WTC11 (cell line): ENCODE results near the gene LAMC2. TPM values are rescaled to one million over a fixed set of nuclear protein-coding genes. Genes with fewer than 3 reads are reported as not detected.

Source experiments
- ATAC-seq: fragments of 200-7000 bp; cut with Tn5 transposase; 2 replicates; pipeline ENCODE4 v1.10.0; 2021; ENCODE audit warnings: mild to moderate bottlenecking, moderate library complexity
- CTCF ChIA-PET: fragments of 300-600 bp; sonication (Branson Sonifier 250); formaldehyde crosslinking; loops from one replicate; lab custom pipeline; 2021; ENCODE audit warnings: antibody characterized with exemption; lab: Charles Lee
- POLR2A ChIA-PET: fragments of 350-600 bp; sonication (Branson Sonifier 250); formaldehyde crosslinking; loops from one replicate; lab custom pipeline; 2021; ENCODE audit warnings: antibody characterized with exemption; lab: Charles Lee
- DNase-seq: peaks from one replicate; pipeline ENCODE4 v3.0.0; 2021; ENCODE audit warnings: low spot score
- H3K27ac Mint-ChIP-seq: 2 replicates; pipeline ENCODE4 v1.8.0; 2021; ENCODE audit warnings: mixed read lengths
- H3K27me3 Mint-ChIP-seq: 2 replicates; pipeline ENCODE4 v1.8.0; 2021; ENCODE audit warnings: low read depth, mild to moderate bottlenecking, moderate library complexity, mixed read lengths
- H3K36me3 Mint-ChIP-seq: 2 replicates; pipeline ENCODE4 v1.8.0; 2021; ENCODE audit warnings: mixed read lengths
- H3K4me1 Mint-ChIP-seq: 2 replicates; pipeline ENCODE4 v1.8.0; 2022; ENCODE audit warnings: mixed read lengths
- H3K4me3 Mint-ChIP-seq: 2 replicates; pipeline ENCODE4 v1.8.0; 2021; ENCODE audit warnings: mild to moderate bottlenecking, moderate library complexity, mixed read lengths
- H3K9me3 Mint-ChIP-seq: 2 replicates; pipeline ENCODE4 v1.8.0; 2021; ENCODE audit warnings: mixed read lengths
- ATF2 ChIP-seq: sonication (generic); formaldehyde crosslinking; IDR thresholded peaks from 2 replicates; pipeline ENCODE4 v1.8.1; 2022; ENCODE audit warnings: low read depth, missing genetic modification reagents, borderline replicate concordance
- CTCF ChIP-seq: fragments of 200-600 bp; IDR thresholded peaks from 2 replicates; pipeline ENCODE4 v1.8.0; 2022; ENCODE audit warnings: antibody characterized with exemption
- ELF4 ChIP-seq: sonication (generic); formaldehyde crosslinking; IDR thresholded peaks from 2 replicates; pipeline ENCODE4 v1.8.1; 2022; ENCODE audit warnings: low read depth, mild to moderate bottlenecking, moderate library complexity, missing genetic modification reagents
- GTF2I ChIP-seq: fragments of 250-450 bp; sonication (Bioruptor Pico); conservative IDR thresholded peaks from 2 replicates; pipeline ENCODE4 v1.4.0; 2021; ENCODE audit warnings: mild to moderate bottlenecking
- IRF2 ChIP-seq: sonication (generic); formaldehyde crosslinking; IDR thresholded peaks from 2 replicates; pipeline ENCODE4 v1.8.0; 2022; ENCODE audit warnings: low read depth, missing genetic modification reagents, borderline replicate concordance
- MAX ChIP-seq: sonication (generic); formaldehyde crosslinking; IDR thresholded peaks from 2 replicates; pipeline ENCODE4 v1.8.0; 2022; ENCODE audit warnings: mild to moderate bottlenecking, missing genetic modification reagents
- NR1H2 ChIP-seq: sonication (generic); formaldehyde crosslinking; IDR thresholded peaks from 2 replicates; pipeline ENCODE4 v1.9.0; 2021; ENCODE audit warnings: mild to moderate bottlenecking, moderate library complexity, missing genetic modification reagents
- SMAD3 ChIP-seq: sonication (generic); formaldehyde crosslinking; IDR thresholded peaks from 2 replicates; pipeline ENCODE4 v1.8.0; 2022; ENCODE audit warnings: missing genetic modification reagents, mild to moderate bottlenecking, borderline replicate concordance
- SOX15 ChIP-seq: fragments of 250-450 bp; sonication (Bioruptor Pico); IDR thresholded peaks from 2 replicates; pipeline ENCODE4 v1.9.0; 2021; ENCODE audit warnings: mild to moderate bottlenecking
- USF1 ChIP-seq: sonication (generic); formaldehyde crosslinking; IDR thresholded peaks from 2 replicates; pipeline ENCODE4 v1.8.0; 2022; ENCODE audit warnings: mild to moderate bottlenecking, missing genetic modification reagents
- USF2 ChIP-seq: sonication (generic); formaldehyde crosslinking; IDR thresholded peaks from 2 replicates; pipeline ENCODE4 v1.8.1; 2023; ENCODE audit warnings: mild to moderate bottlenecking, missing genetic modification reagents, moderate library complexity
- ZBTB21 ChIP-seq: sonication (generic); formaldehyde crosslinking; IDR thresholded peaks from 2 replicates; pipeline ENCODE4 v1.8.1; 2023; ENCODE audit warnings: mild to moderate bottlenecking, missing genetic modification reagents, borderline replicate concordance
- ZBTB43 ChIP-seq: sonication (generic); formaldehyde crosslinking; IDR thresholded peaks from 2 replicates; pipeline ENCODE4 v1.8.1; 2023; ENCODE audit warnings: mild to moderate bottlenecking, missing genetic modification reagents
- ZNF423 ChIP-seq: fragments of 250-450 bp; sonication (Bioruptor Pico); IDR thresholded peaks from 2 replicates; pipeline ENCODE4 v2.1.2; 2022; ENCODE audit warnings: mild to moderate bottlenecking, moderate library complexity
- ZNF512 ChIP-seq: sonication (generic); formaldehyde crosslinking; IDR thresholded peaks from 2 replicates; pipeline ENCODE4 v1.8.1; 2022; ENCODE audit warnings: missing genetic modification reagents, borderline replicate concordance
- ZNF532 ChIP-seq: fragments of 250-450 bp; sonication (Bioruptor Pico); IDR thresholded peaks from 2 replicates; pipeline ENCODE4 v1.9.0; 2021; ENCODE audit warnings: mild to moderate bottlenecking, borderline replicate concordance
- total RNA-seq: library from RNA; stranded (reverse); gene quantifications from 3 replicates; pipeline ENCODE4 v1.2.3, GENCODE V29; 2021

Gene LAMC2
- total RNA-seq, 1 experiment from 2014 or later, result 7.9 TPM

GRCh38 chr1:183218971-183219615, 33.0 kb downstream of the LAMC2 start (continued):
- no peak for TF ChIP-seq ZNF512 (CRISPR knock-in tag)

GRCh38 chr1:183219616-183220009, 33.5 kb downstream of the LAMC2 start:
- peaks cover 26% of the 10 kb centered on the region for H3K4me1 Mint-ChIP-seq
- H3K27ac Mint-ChIP-seq, result peak overlapping the region; percentile 29; the same call in 1 of the 2 replicates
- POLR2A ChIA-PET, result no interaction called here
- H3K9me3 Mint-ChIP-seq, result no peaks in the 10 kb centered on the region
- TF ChIP-seq GTF2I, result no peak
- H3K27me3 Mint-ChIP-seq, result no peaks in the 10 kb centered on the region
- no peak for ATAC-seq
- DNase-seq, result no peak
- CTCF ChIA-PET, result interaction anchor here (1.4 to 3.0 kb wide), 3 partner anchors 8 to 15 kb away, joined by 3 to 22 read pairs (median 20); no protein-coding TSS in a partner anchor
- H3K36me3 Mint-ChIP-seq, result no peaks in the 10 kb centered on the region
- H3K4me3 Mint-ChIP-seq, result no peak overlapping the region

GRCh38 chr1:183222909-183223308, 36.8 kb downstream of the LAMC2 start:
- no peak for TF ChIP-seq ZBTB43
- ATAC-seq (no peak), DNase-seq (no peak)
- no peaks in the 10 kb centered on the region for H3K36me3 Mint-ChIP-seq
- H3K27me3 Mint-ChIP-seq, result no peaks in the 10 kb centered on the region
- CTCF ChIA-PET, result interaction anchor here (1.0 to 3.3 kb wide), 2 partner anchors 12 to 166 kb away, joined by 3 to 11 read pairs; no protein-coding TSS in a partner anchor
- peaks cover 35% of the 10 kb centered on the region for H3K4me1 Mint-ChIP-seq
- H3K27ac Mint-ChIP-seq, result no peak overlapping the region
- H3K9me3 Mint-ChIP-seq, result no peaks in the 10 kb centered on the region
- H3K4me3 Mint-ChIP-seq, result no peak overlapping the region
- POLR2A ChIA-PET, result no interaction called here

- Mint-ChIP-seq H3K4me1 (peaks cover 31% of the 10 kb centered on the region), H3K4me3 (no peak overlapping the region), H3K27me3 (no peaks in the 10 kb centered on the region), H3K36me3 (no peaks in the 10 kb centered on the region), H3K27ac (no peak overlapping the region), H3K9me3 (no peaks in the 10 kb centered on the region)
- CTCF ChIA-PET, result interaction anchor here (3.3 kb wide), 1 partner anchor 11 kb away, joined by 11 read pairs; no protein-coding TSS in a partner anchor
- DNase-seq, result no peak
- POLR2A ChIA-PET, result no interaction called here
- ATAC-seq, result no peak
- TF ChIP-seq SMAD3 (CRISPR knock-in tag) (no peak), ZNF532 (no peak), ATF2 (CRISPR knock-in tag) (no peak), USF2 (CRISPR knock-in tag) (no peak), CTCF (no peak), ZNF423 (no peak), IRF2 (CRISPR knock-in tag) (no peak), ZBTB21 (CRISPR knock-in tag) (no peak), SOX15 (no peak), ELF4 (CRISPR knock-in tag) (no peak), GTF2I (no peak), MAX (no peak), NR1H2 (CRISPR knock-in tag) (no peak), USF1 (no peak)
Observed at GRCh38 chr1:183223467-183223866, 37.4 kb downstream of the LAMC2 start.
